ENCODE measurements around the gene MCF2L.

The MCF2L gene

GRCh38 chr13:112962911-112963625 is 5.9 kb upstream of the MCF2L start:
- no peak for DNase-seq (ENCODE audit: low spot score)

GRCh38 chr13:112963641-112964040 is 5.4 kb upstream of the MCF2L start:
- DNase-seq (ENCODE audit: low spot score): no peak

- DNase-seq (ENCODE audit: low spot score): no peak
Observed at GRCh38 chr13:112964971-112965492, 4.0 kb upstream of the MCF2L start.

- no peak for DNase-seq (ENCODE audit: low spot score)
Observed at GRCh38 chr13:112965573-112966115, 3.4 kb upstream of the MCF2L start.

GRCh38 chr13:112966776-112967175 is 2.2 kb upstream of the MCF2L start:
- DNase-seq (ENCODE audit: low spot score): no peak

GRCh38 chr13:112967686-112968379 is 1.2 kb upstream of the MCF2L start:
- DNase-seq (ENCODE audit: low spot score): no peak

GRCh38 chr13:112968380-112968909 is 569 bp upstream of the MCF2L start:
- no peak for DNase-seq (ENCODE audit: low spot score)

- DNase-seq (ENCODE audit: low spot score): no peak
Observed at GRCh38 chr13:112969692-112970338, 801 bp downstream of the MCF2L start.

- DNase-seq (ENCODE audit: low spot score): no peak
Observed at GRCh38 chr13:112970552-112971287, 1.7 kb downstream of the MCF2L start.

- no peak for DNase-seq (ENCODE audit: low spot score)
Observed at GRCh38 chr13:112971288-112971643, 2.3 kb downstream of the MCF2L start.

GRCh38 chr13:112972258-112972657 is 3.2 kb downstream of the MCF2L start:
- no peak for DNase-seq (ENCODE audit: low spot score)

GRCh38 chr13:112972867-112973576 is 4.0 kb downstream of the MCF2L start:
- DNase-seq (ENCODE audit: low spot score): no peak

- DNase-seq (ENCODE audit: low spot score): no peak
Observed at GRCh38 chr13:112973577-112973951, 4.5 kb downstream of the MCF2L start.

- no peak for DNase-seq (ENCODE audit: low spot score)
Observed at GRCh38 chr13:112974125-112974524, 5.1 kb downstream of the MCF2L start.

- no peak for DNase-seq (ENCODE audit: low spot score)
Observed at GRCh38 chr13:112974671-112975070, 5.7 kb downstream of the MCF2L start.

- no peak for DNase-seq (ENCODE audit: low spot score)
Observed at GRCh38 chr13:112975401-112975939, 6.5 kb downstream of the MCF2L start.

- no peak for DNase-seq (ENCODE audit: low spot score)
Observed at GRCh38 chr13:112976526-112976925, 7.5 kb downstream of the MCF2L start.

GRCh38 chr13:112977091-112977490 is 8.1 kb downstream of the MCF2L start:
- DNase-seq (ENCODE audit: low spot score): no peak

- DNase-seq (ENCODE audit: low spot score): no peak
Observed at GRCh38 chr13:112977525-112977924, 8.5 kb downstream of the MCF2L start.

GRCh38 chr13:112978561-112979405 is 9.8 kb downstream of the MCF2L start:
- DNase-seq (ENCODE audit: low spot score): no peak

Measured in activated CD4-positive, alpha-beta T cell treated with anti-CD3 and anti-CD28 coated beads, Interleukin-2, Interleukin-4, amounts not matched to agents 100 ng/mL and 50 ng/mL, durations not matched to agents 16 hours and 8 hours (primary cell).